C4-2B (cell line): ENCODE results near the gene TEX2.

ENCODE experiments used
- ZFX ChIP-seq: fragments of 450-650 bp; IDR thresholded peaks from 2 replicates; pipeline ENCODE4 v1.6.1; 2017
- TF ChIP-seq, protein P1 (sequence below): fragments of 450-650 bp; conservative IDR thresholded peaks from 2 replicates; pipeline ENCODE4 v1.5.1; 2017; ENCODE audit warnings: mild to moderate bottlenecking

DNA sequence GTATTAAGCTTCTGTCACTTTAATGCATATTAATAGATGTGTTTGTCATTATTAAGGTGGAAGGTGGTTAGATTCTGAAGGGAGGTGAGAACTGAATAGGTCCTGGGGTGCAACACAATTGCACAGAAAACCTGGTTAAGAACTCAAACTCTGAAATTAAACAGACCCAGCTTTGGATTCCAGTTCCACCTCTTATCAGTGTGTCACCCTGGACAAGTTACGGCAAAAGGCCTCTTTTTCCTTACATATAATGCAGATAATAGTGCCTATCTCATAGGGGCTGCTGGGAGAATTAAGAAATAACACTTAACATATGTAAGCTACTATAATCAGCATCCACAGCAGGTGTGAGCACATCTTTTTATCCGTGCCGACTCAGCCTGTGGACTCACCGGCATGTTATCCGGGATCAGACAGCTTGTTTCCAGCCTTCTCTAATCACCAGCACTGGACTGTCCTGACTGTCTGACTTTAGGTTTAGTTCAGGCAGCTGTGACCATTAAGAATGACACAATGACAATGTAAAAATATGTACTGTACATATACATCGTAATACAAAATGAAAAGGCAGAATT, 31.4 kb downstream of the TEX2 start:
- TF ChIP-seq, protein P1, sequence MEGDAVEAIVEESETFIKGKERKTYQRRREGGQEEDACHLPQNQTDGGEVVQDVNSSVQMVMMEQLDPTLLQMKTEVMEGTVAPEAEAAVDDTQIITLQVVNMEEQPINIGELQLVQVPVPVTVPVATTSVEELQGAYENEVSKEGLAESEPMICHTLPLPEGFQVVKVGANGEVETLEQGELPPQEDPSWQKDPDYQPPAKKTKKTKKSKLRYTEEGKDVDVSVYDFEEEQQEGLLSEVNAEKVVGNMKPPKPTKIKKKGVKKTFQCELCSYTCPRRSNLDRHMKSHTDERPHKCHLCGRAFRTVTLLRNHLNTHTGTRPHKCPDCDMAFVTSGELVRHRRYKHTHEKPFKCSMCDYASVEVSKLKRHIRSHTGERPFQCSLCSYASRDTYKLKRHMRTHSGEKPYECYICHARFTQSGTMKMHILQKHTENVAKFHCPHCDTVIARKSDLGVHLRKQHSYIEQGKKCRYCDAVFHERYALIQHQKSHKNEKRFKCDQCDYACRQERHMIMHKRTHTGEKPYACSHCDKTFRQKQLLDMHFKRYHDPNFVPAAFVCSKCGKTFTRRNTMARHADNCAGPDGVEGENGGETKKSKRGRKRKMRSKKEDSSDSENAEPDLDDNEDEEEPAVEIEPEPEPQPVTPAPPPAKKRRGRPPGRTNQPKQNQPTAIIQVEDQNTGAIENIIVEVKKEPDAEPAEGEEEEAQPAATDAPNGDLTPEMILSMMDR: no peak
- no peak for TF ChIP-seq ZFX
